NCI-H2171 (cell line): ENCODE data around the gene CHST11.

ENCODE experiments used
- DNase-seq: peaks from one replicate; lab custom pipeline; 2025; lab: John Stamatoyannopoulos, UW

CHST11 gene

DNA sequence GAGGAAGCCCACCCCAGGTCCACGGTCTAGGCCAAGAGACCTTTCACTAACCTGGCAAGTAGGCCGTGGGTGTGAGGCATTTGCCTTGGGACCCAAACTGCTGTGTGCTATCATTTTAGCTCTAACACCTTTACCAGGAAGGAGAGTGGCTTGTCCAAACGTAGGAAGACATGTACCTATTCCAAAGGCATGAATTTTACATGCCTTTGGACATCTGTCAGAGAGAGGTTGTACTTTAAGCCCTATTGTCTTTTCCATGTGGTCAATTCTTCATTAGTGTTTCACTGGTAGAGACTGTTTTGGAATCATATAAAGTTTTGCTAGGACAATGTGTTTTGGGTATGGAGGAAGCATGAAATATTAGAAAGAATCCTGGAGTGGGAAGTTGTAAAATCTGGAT, 352.5 kb downstream of the CHST11 start:
- DNase-seq: no peak

DNA sequence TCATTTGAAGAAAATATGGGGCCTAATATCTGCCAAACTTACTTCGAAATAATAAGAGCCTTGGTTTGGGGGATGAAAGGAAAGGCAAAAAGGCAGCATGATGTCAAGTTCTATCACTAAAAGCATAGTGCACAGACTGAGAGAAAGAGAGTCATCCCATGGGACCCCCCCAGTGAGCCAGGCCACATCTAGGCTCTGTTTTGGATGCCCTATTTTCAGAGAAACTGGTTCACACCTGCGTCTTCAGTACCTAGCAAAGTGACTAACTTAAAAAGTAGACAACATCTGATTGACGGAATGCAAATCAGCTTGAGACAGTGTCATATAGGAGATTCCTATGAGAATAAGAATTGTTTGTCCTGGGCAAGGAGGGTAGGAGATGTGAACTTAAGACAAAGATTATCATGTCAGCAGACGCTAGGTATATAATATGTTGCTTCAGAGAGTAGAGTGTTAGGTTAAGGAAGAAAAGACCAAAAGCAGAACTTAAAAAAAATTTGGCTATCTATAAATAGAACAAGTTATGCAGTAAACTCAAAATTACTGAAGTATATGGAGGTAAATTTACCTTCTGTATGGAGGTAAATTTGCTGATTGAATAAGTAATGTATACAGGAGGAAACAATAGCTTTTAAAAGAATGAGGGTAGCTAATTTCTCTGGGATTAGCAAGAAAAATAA, 353.1 kb downstream of the CHST11 start:
- DNase-seq: no peak
